LHCN-M2 (cell line): ENCODE data around the gene GPX3. TPM values are rescaled to one million over a fixed set of nuclear protein-coding genes. Genes with fewer than 3 reads are reported as not detected.

Experiments used
- DNase-seq: peaks from one replicate; pipeline ENCODE4 v3.0.0-alpha.2; 2012; ENCODE audit warnings: low read depth
- polyA plus RNA-seq: library from polyadenylated mRNA; unstranded; fragments of >200 nt; gene quantifications from one replicate; pipeline ENCODE4 v1.2.1, GENCODE V29; 2012; ENCODE audit warnings: missing spikeins
- total RNA-seq: library from RNA; depleted of rRNA; stranded (reverse); fragments of >200 nt; gene quantifications from 2 replicates; pipeline ENCODE4 v1.2.3, GENCODE V29; 2014; rRNA removed

GPX3 gene
- total RNA-seq = 1.0 and 7.3 TPM in 2 replicates
- polyA plus RNA-seq = 11.1 TPM

GRCh38 chr5:151020304-151021110 lies at the start of gene GPX3:
GPX3 (plus strand) TSS chr5:151020591; CDS start chr5:151020655, 64 bp downstream.
- DNase-seq = no peak

- DNase-seq = no peak
These were observed 41.8 kb upstream of the GPX3 start for GRCh38 chr5:150978590-150978989.

- DNase-seq = no peak
These were observed 32.6 kb upstream of the GPX3 start for GRCh38 chr5:150987746-150988145.

GRCh38 chr5:150989695-150990094 lies 30.7 kb upstream of the GPX3 start:
- peak; percentile 12 for DNase-seq

GRCh38 chr5:150992705-150993104 lies 27.7 kb upstream of the GPX3 start:
- DNase-seq = no peak

- no peak for DNase-seq
These were observed 27.0 kb upstream of the GPX3 start for GRCh38 chr5:150993422-150993821.

GRCh38 chr5:150993826-150994412 lies 26.5 kb upstream of the GPX3 start:
- no peak for DNase-seq

- peak; percentile 28 for DNase-seq
These were observed 20.5 kb upstream of the GPX3 start for GRCh38 chr5:150999704-151000442.

- no peak for DNase-seq
These were observed 19.0 kb upstream of the GPX3 start for GRCh38 chr5:151001436-151001835.

- DNase-seq = peak; percentile 45
These were observed 18.1 kb upstream of the GPX3 start for GRCh38 chr5:151002250-151002649.

GRCh38 chr5:151002681-151003502 lies 17.5 kb upstream of the GPX3 start:
- no peak for DNase-seq

- DNase-seq = no peak
These were observed 16.9 kb upstream of the GPX3 start for GRCh38 chr5:151003503-151003860.

- DNase-seq = no peak
These were observed 15.9 kb upstream of the GPX3 start for GRCh38 chr5:151004499-151004898.

GRCh38 chr5:151005187-151005949 lies 15.0 kb upstream of the GPX3 start:
- no peak for DNase-seq

- peak; percentile 53 for DNase-seq
These were observed 14.3 kb upstream of the GPX3 start for GRCh38 chr5:151005950-151006576.

GRCh38 chr5:151006704-151007334 lies 13.6 kb upstream of the GPX3 start:
- DNase-seq = no peak

GRCh38 chr5:151007430-151008209 lies 12.8 kb upstream of the GPX3 start:
- DNase-seq = no peak

- no peak for DNase-seq
These were observed 12.2 kb upstream of the GPX3 start for GRCh38 chr5:151008210-151008491.

- DNase-seq = no peak
These were observed 11.5 kb upstream of the GPX3 start for GRCh38 chr5:151008906-151009305.
